NCI-H446 (cell line): ENCODE results near the gene NPIPA3.
"Not testable (repeated sequence)": the region's sequence is repeated elsewhere in the genome, so short reads cannot be mapped to it uniquely, and the experiment has no call there.

Experiments
- DNase-seq, 2 experiments: peaks; one replicate each; lab custom pipeline; 2025; lab: John Stamatoyannopoulos, UW

The NPIPA3 gene

DNA sequence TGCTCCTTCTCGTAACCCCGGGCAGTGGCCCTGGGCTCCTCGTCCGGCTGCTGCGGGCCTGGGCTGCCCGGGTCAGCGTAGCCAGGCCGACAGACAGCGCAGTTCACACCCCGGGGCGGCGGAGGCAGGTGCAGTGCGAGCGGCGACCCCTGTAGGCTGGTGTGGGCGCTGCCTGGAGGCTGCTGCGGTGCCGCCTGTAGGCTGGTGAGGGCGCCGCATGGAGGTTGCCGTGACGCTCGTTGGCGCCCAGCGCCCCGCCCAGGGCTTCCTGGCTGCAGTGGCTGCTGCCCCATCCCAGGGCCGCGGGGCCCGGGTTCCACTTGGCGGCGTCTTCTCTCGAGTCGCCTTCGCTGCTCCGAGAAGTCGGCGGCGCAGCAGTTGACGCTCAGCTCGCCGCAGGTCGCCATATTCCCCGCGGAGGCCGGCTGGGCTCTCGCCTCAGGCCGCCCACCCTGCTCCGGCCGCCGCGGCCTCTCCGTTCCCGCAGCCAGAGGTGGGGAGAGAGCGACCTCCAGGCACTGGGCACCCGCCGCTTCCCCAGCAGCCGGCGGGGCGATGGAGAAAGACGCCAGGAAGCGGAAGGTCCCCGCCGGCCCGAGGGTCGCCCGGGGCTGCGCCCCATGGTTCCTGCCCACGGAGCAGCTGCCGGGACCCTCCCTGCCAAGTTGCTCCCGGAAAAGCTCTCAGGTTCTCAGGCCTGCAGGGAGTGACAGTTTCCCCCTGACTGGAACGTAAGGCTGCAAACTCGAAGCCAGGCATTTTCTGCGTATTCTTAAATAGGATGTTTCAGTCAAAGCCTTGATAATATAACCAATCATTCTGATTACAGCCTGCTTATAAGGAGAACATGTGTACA, 39.3 kb downstream of the NPIPA3 start, which contains the start of gene NPIPA2:
NPIPA2 (plus strand) TSS at position 261 of the 856 bp plus-strand sequence. CDS start 5,533 bp downstream, outside the sequence.
- DNase-seq: not testable (repeated sequence)

DNA sequence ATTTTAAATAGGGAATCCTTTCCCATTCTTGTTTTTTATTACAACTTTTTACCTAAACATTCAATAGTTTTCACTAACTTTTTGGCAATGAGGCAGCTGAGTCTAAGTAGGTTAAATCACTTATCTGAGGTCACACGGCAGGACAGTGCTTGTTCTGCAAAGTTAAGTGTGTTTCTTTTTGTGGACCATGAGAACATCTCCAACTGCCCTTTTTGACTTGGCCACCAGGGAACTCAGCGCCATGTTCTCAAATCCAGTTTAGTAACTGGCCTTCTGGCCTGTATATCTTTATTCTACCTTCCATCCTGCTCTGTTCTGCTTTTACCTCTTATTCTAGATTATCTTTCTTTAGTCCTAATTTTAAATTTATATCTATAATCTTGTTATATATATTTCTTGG, 70.4 kb downstream of the NPIPA3 start:
- not testable (repeated sequence) for DNase-seq

DNA sequence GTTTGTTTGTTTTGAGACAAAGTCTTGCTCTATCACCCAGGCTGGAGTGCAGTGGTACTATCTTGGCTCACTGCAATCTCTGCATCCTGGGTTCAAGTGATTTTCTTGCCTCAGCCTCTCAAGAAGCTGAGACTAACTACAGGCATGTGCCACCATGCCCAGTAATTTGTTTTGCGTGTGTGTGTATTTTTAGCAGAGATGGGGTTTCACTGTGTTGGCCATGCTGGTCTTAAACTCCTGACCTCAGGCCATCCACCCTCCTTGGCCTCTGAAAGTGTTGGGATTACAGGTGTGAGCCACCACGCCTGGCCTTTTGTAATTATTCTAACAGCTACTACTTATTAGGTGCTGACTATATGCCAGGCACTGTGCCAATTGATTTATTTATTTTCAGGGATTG, 72.4 kb downstream of the NPIPA3 start:
- DNase-seq: not testable (repeated sequence)
